ENCODE results near the gene A4GNT. TPM values are rescaled to one million over a fixed set of nuclear protein-coding genes. Genes with fewer than 3 reads are reported as not detected.

The A4GNT gene
- total RNA-seq, 4 donors from 2014 or later = 0.46 TPM; not detected in 3

DNA sequence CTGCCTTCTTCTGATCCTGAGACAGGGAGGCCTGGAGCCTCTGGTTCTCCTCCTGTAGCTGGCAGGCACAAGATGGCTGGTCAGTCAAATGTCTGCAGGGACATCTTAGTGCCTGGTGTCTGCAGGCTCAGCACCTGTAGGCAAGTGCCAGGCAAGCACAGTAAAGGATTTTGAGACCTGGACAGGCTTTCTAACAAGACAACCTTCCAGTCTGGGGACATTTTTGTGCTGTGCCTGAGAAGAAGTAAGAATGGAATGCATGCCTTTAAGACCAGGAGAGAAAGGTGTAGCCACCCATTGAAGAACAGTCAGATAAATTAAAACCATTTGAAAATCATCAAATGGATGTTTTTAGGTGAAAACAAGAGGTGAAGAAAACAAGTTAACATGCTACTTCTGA, 48.0 kb downstream of the A4GNT start:
- Histone ChIP-seq H3K27ac (no peak overlapping the region), H3K9me3 (no peaks in the 10 kb centered on the region), H3K27me3 (no peaks in the 10 kb centered on the region), H3K4me1 (peaks cover 0 to 5% (median 0%) of the 10 kb centered on the region in 3 donors), H3K36me3 (peaks cover 0 to 90% of the 10 kb centered on the region in 2 donors), H3K4me3 (no peak overlapping the region)
- no peak for ATAC-seq
- no peak for TF ChIP-seq CTCF (IDR thresholded peaks at IDR 0.05)
- TF ChIP-seq POLR2A (IDR thresholded peaks at IDR 0.05) = no peak
- no peak for TF ChIP-seq POLR2AphosphoS5 (IDR thresholded peaks at IDR 0.05)
- no peak for TF ChIP-seq EP300 (IDR thresholded peaks at IDR 0.05)

DNA sequence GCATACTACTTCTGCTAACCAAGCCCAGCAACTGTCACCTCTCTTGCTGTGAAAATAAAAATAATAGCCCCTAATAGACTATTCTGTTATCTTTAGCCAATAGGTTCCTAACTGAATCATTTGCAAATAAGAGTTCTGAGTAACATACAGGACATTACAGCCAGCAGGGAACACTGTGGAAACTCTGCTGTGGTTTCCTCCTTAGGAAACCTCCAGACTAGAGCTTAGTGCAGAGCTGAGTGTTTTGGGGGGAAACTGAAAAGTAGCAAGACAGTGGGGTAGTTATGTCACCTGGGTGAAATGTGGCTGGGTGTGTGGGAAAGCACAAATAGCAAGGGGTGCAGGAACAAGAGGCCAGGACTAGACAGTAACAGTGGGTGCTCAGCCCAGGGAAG, 49.2 kb downstream of the A4GNT start:
- peaks cover 0 to 5% (median 0%) of the 10 kb centered on the region in 3 donors for H3K4me1 ChIP-seq
- H3K9me3 ChIP-seq = no peaks in the 10 kb centered on the region
- H3K27ac ChIP-seq = no peak overlapping the region
- TF ChIP-seq POLR2AphosphoS5 (IDR thresholded peaks at IDR 0.05) (no peak), POLR2A (IDR thresholded peaks at IDR 0.05) (no peak), CTCF (IDR thresholded peaks at IDR 0.05) (no peak), EP300 (IDR thresholded peaks at IDR 0.05) (no peak)
- ATAC-seq = no peak
- H3K36me3 ChIP-seq = peaks cover 0 to 91% of the 10 kb centered on the region in 2 donors
- H3K4me3 ChIP-seq = no peak overlapping the region
- no peaks in the 10 kb centered on the region for H3K27me3 ChIP-seq

DNA sequence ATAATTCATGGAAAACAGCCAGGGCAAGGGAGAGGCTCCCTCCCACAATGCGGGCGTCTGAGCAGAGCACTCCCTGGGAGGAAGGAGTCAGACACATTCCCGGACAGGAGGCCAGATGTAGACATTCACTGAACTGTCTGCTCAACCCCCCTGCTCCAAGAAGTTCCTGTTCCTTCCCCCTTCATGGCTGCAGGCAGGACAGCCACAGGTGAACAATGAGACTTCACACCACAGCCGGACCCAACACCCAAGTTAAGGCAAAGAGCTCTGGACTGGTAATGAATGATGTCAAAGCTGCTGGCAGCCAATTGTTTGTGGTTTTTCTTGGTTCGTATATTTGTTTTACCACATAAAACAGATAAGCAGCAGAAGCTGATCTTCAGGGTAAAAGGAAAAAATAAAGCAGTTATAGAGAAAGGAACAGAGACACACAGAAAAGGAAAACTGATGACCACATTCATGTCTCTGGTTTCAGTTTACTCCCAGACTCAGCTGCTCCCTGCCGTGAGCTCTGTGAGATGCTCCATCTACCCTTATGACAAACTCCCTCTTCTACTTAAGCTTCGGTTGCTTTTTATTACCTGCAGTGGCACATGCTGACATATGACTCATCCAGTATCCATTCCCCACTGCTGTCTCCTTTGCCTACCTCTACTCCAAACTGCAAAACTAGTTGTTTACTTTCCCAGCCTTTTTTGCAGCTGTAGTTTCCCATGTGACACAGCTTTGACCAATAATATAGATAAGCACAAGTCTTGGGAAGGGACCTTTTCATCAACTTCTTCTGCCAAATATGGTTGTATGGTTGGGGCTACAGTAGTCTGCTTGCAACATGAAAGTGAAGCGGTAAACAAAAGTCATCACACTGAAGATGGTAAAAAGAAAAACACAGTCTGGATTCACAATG, 49.9 kb downstream of the A4GNT start:
- H3K9me3 ChIP-seq = no peaks in the 10 kb centered on the region
- H3K36me3 ChIP-seq = peaks cover 0 to 91% of the 10 kb centered on the region in 2 donors
- no peaks in the 10 kb centered on the region for H3K27me3 ChIP-seq
- TF ChIP-seq EP300 (IDR thresholded peaks at IDR 0.05) (no peak), CTCF (IDR thresholded peaks at IDR 0.05) (no peak), POLR2A (IDR thresholded peaks at IDR 0.05) (no peak), POLR2AphosphoS5 (IDR thresholded peaks at IDR 0.05) (no peak)
- no peak overlapping the region for H3K4me3 ChIP-seq
- H3K4me1 ChIP-seq = peaks cover 0 to 5% (median 0%) of the 10 kb centered on the region in 3 donors
- 35 to 41% methylated on average over 5 of the region's 8 CpGs for WGBS, 2 donors (ENCODE audit: low coverage in 1 of 2)
- peak; percentile 69 for ATAC-seq
- H3K27ac ChIP-seq = peak overlapping the region in 2 of 4 donors; percentile 8 to 30

DNA sequence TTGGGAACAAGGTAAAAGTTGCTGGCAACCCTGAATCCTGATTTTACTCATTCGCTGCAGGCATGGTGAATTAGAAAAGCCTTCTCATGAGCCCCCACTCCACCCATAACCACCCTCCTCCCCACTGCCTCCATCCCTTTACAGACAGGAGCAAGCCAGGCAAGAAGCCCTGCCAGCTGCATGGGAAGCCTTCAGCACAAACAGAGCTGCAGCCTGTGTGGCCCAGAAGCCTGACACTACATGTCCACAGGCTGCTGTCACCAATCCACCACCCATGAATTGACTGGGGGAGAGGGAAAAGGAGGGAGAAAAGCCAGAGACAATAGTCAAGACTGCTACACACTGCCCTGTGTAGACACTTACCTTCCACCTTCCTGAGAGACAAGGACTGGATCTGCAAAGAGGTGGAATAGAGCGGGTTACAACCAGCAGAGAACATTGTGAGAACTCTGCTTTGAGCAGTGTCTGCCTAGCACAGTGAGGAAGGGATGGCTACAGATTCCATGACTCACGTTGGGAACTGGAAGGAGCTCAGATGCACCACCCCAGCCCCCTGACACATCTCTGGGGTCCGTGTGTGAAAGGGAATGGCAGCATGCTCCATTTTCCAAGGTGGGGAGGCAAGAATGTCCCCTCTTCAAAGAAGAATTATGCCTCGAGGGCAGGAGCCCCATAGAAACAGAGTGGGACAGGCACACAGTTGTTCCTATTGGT, 50.7 kb downstream of the A4GNT start:
- Histone ChIP-seq H3K27ac (peak overlapping the region in 2 of 4 donors; percentile 8 to 30), H3K27me3 (no peaks in the 10 kb centered on the region), H3K4me3 (no peak overlapping the region), H3K36me3 (peaks cover 0 to 91% of the 10 kb centered on the region in 2 donors), H3K4me1 (peaks cover 0 to 5% (median 0%) of the 10 kb centered on the region in 3 donors), H3K9me3 (no peaks in the 10 kb centered on the region)
- TF ChIP-seq POLR2A (IDR thresholded peaks at IDR 0.05) (no peak), EP300 (IDR thresholded peaks at IDR 0.05) (no peak), POLR2AphosphoS5 (IDR thresholded peaks at IDR 0.05) (no peak), CTCF (IDR thresholded peaks at IDR 0.05) (no peak)
- 20 to 86% methylated on average over 1 to 2 of the region's 5 CpGs for WGBS, 2 donors (ENCODE audit: low coverage in 1 of 2)
- ATAC-seq = peak; percentile 48
